ENCODE results near the gene BPHL. TPM values are rescaled to one million over a fixed set of nuclear protein-coding genes. Genes with fewer than 3 reads are reported as not detected.

The BPHL gene
- total and polyA plus RNA-seq, 2 donors (not counting 1 experiment from before 2014, with no cell fraction given): 10.3 to 14.3 TPM

DNA sequence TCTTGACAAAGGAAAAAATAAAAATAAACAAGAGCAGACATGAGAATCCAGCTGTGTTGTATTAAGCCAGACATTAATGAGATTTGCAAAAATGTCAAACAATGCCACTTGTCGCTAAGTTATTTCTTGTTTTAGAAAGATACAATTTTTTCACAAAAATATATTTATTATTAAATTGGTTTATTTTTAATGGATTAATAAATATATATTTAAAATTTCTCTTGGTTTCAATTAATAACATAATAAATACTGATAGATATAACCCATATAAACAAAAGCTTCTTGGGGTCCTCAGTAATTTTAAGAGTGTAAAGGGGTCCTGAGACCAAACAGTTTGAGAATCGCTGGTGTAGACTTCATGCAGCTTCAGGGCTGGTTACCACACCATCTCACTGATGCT lies 82.9 kb downstream of the BPHL start:
- Histone ChIP-seq H3K4me2 (replicated peaks; ENCODE audit: low read depth, low read length, poor library complexity, severe bottlenecking) (no peak overlapping the region), H3K4me1 (ENCODE audit: control insufficient read depth in 2 of 2, insufficient read depth in 2 of 2, low read length in 2 of 2) (peaks cover 10 to 15% of the 10 kb centered on the region in 2 donors), H3K27me3 (replicated peaks in 1 of 4; ENCODE audit: control extremely low read depth in 1 of 4, control insufficient read depth in 3 of 4, insufficient read depth in 4 of 4, low read length in 3 of 4) (no peaks in the 10 kb centered on the region), H4K20me1 (ENCODE audit: control insufficient read depth, insufficient read depth, low read length, poor library complexity, severe bottlenecking) (no peaks in the 10 kb centered on the region), H2AFZ (ENCODE audit: insufficient read depth, low read depth, low read length, poor library complexity, severe bottlenecking) (no peak overlapping the region), H3K9ac (ENCODE audit: low read length) (no peak overlapping the region), H3K36me3 (replicated peaks in 1 of 2; ENCODE audit: control extremely low read depth in 1 of 2, control insufficient read depth in 1 of 2, extremely low read depth in 1 of 2, insufficient read depth in 2 of 2, low read length in 1 of 2) (no peaks in the 10 kb centered on the region), H3K4me3 (ENCODE audit: control extremely low read depth in 1 of 5, extremely low read depth in 1 of 5, insufficient read depth in 1 of 5, low read depth in 2 of 5, low read length in 4 of 5) (no peak overlapping the region), H3K79me2 (ENCODE audit: control insufficient read depth, insufficient read depth, low read length) (no peaks in the 10 kb centered on the region), H3K9me3 (ENCODE audit: control extremely low read depth in 1 of 3, control insufficient read depth in 2 of 3, insufficient read depth in 1 of 3, low read length in 2 of 3) (peaks cover 0 to 18% (median 14%) of the 10 kb centered on the region in 3 donors), H3K27ac (ENCODE audit: low read length in 2 of 2) (no peak overlapping the region)
- Mint-ChIP-seq H3K27me3 (no peaks in the 10 kb centered on the region), H3K4me1 (peaks cover 20% of the 10 kb centered on the region), H3K4me3 (no peak overlapping the region), H3K27ac (no peak overlapping the region), H3K9me3 (ENCODE audit: insufficient read depth) (peaks cover 8% of the 10 kb centered on the region)
- ChIA-PET POLR2A (no interaction called here), CTCF (no interaction called here)
- DNase-seq (no peak), ATAC-seq (ENCODE audit: low read depth) (no peak)
- 88% methylated on average over 1 of the region's 2 CpGs for WGBS (ENCODE audit: insufficient coverage)
- intact Hi-C loops (cut with micrococcal nuclease): no loop called here
- TF ChIP-seq EZH2 (IDR thresholded peaks at IDR 0.05; ENCODE audit: borderline replicate concordance, insufficient read depth, low read depth, low read length, poor library complexity, severe bottlenecking): no peak
- no peak for TF ChIP-seq CTCF (IDR thresholded peaks at IDR 0.05)

Small RNA genes lying within 50 kb of the gene (small RNA-seq; reads per million reads assigned to genes)
- not detected for gene RNA5SP201 (ENCODE audit: insufficient read length, low read depth, low replicate concordance)

Other genes starting within 250 kb of the BPHL start
- 61.2 and 62.1 TPM in 2 replicates for gene SERPINB9, start 215.4 kb upstream of the BPHL start, total RNA-seq
- gene SERPINB9, start 215.4 kb upstream of the BPHL start, polyA plus RNA-seq: 23.0 and 54.5 TPM in 2 replicates
- gene SERPINB6, start 147.1 kb upstream of the BPHL start, total RNA-seq: 58.5 and 58.9 TPM in 2 replicates
- 35.2 and 46.4 TPM in 2 replicates for gene SERPINB6, start 147.1 kb upstream of the BPHL start, polyA plus RNA-seq
- 17.9 and 21.5 TPM in 2 replicates for gene NQO2, start 118.8 kb upstream of the BPHL start, total RNA-seq
- 6.2 and 8.4 TPM in 2 replicates for gene NQO2, start 118.8 kb upstream of the BPHL start, polyA plus RNA-seq
- 26.2 and 28.1 TPM in 2 replicates for gene RIPK1, start 50.2 kb upstream of the BPHL start, total RNA-seq
- gene RIPK1, start 50.2 kb upstream of the BPHL start, polyA plus RNA-seq: 7.3 and 10.2 TPM in 2 replicates
- gene TUBB2A, start 38.8 kb downstream of the BPHL start, total RNA-seq: 4.0 and 4.2 TPM in 2 replicates
- gene TUBB2A, start 38.8 kb downstream of the BPHL start, polyA plus RNA-seq: 110 and 146 TPM in 2 replicates
- not detected in 2 replicates for gene TUBB2B, start 108.9 kb downstream of the BPHL start, total RNA-seq
- gene TUBB2B, start 108.9 kb downstream of the BPHL start, polyA plus RNA-seq: 4.9 and 14.7 TPM in 2 replicates
- 31.8 and 31.9 TPM in 2 replicates for gene PSMG4, start 140.2 kb downstream of the BPHL start, total RNA-seq
- 29.6 and 42.4 TPM in 2 replicates for gene PSMG4, start 140.2 kb downstream of the BPHL start, polyA plus RNA-seq